Tibial nerve (tissue), 3 donors: ENCODE measurements around the gene PIGB.

Experiments used
- CTCF ChIP-seq, 5 experiments: fragments of 200-600 bp in 3 of 5; fragments of 450-650 bp in 2 of 5; sonication (generic) in 3 of 5; IDR thresholded peaks; one replicate each; pipeline ENCODE4 v1.5.1; 2016 to 2019; ENCODE audit warnings: antibody characterized with exemption in 5 of 5, mild to moderate bottlenecking in 3 of 5, moderate library complexity in 2 of 5
- POLR2A ChIP-seq, 2 donors: fragments of 450-650 bp; IDR thresholded peaks; one replicate each; pipeline ENCODE4 v1.6.1; 2017; ENCODE audit warnings: antibody characterized with exemption in 2 of 2, mild to moderate bottlenecking in 2 of 2, moderate library complexity in 2 of 2

GRCh38 chr15:55401786-55402246 is 82.8 kb downstream of the PIGB start:
- TF ChIP-seq CTCF (IDR thresholded peaks at IDR 0.05), result no peak
- no peak for TF ChIP-seq POLR2A (IDR thresholded peaks at IDR 0.05)
